ENCODE data around the gene SYT6. TPM values are rescaled to one million over a fixed set of nuclear protein-coding genes. Genes with fewer than 3 reads are reported as not detected.

Gene SYT6
- total RNA-seq, 1 donor from 2014 or later: not detected

- no peak for DNase-seq (ENCODE audit: low read depth)
- Histone ChIP-seq H3K36me3 (ENCODE audit: control insufficient read depth, insufficient read depth, low read length) (no peaks in the 10 kb centered on the region), H3K27me3 (ENCODE audit: control insufficient read depth, insufficient read depth, low read length) (no peaks in the 10 kb centered on the region), H3K4me3 (ENCODE audit: low read depth, low read length) (no peak overlapping the region)
- no peak for TF ChIP-seq CTCF (IDR thresholded peaks at IDR 0.05; ENCODE audit: insufficient read depth, low read length, poor library complexity, severe bottlenecking)
These were observed 22.7 kb upstream of the SYT6 start for GRCh38 chr1:114176366-114176765.

- Histone ChIP-seq H3K36me3 (ENCODE audit: control insufficient read depth, insufficient read depth, low read length) (no peaks in the 10 kb centered on the region), H3K27me3 (ENCODE audit: control insufficient read depth, insufficient read depth, low read length) (no peaks in the 10 kb centered on the region), H3K4me3 (ENCODE audit: low read depth, low read length) (no peak overlapping the region)
- no peak for TF ChIP-seq CTCF (IDR thresholded peaks at IDR 0.05; ENCODE audit: insufficient read depth, low read length, poor library complexity, severe bottlenecking)
- DNase-seq (ENCODE audit: low read depth): no peak
These were observed 20.0 kb upstream of the SYT6 start for GRCh38 chr1:114173680-114174079.

GRCh38 chr1:114169509-114169908, 15.8 kb upstream of the SYT6 start:
- H3K27me3 ChIP-seq (ENCODE audit: control insufficient read depth, insufficient read depth, low read length): no peaks in the 10 kb centered on the region
- no peak overlapping the region for H3K4me3 ChIP-seq (ENCODE audit: low read depth, low read length)
- no peaks in the 10 kb centered on the region for H3K36me3 ChIP-seq (ENCODE audit: control insufficient read depth, insufficient read depth, low read length)
- DNase-seq (ENCODE audit: low read depth): no peak
- TF ChIP-seq CTCF (IDR thresholded peaks at IDR 0.05; ENCODE audit: insufficient read depth, low read length, poor library complexity, severe bottlenecking): no peak

- Histone ChIP-seq H3K36me3 (ENCODE audit: control insufficient read depth, insufficient read depth, low read length) (no peaks in the 10 kb centered on the region), H3K4me3 (ENCODE audit: low read depth, low read length) (no peak overlapping the region), H3K27me3 (ENCODE audit: control insufficient read depth, insufficient read depth, low read length) (no peaks in the 10 kb centered on the region)
- TF ChIP-seq CTCF (IDR thresholded peaks at IDR 0.05; ENCODE audit: insufficient read depth, low read length, poor library complexity, severe bottlenecking): no peak
- no peak for DNase-seq (ENCODE audit: low read depth)
These were observed 13.6 kb upstream of the SYT6 start for GRCh38 chr1:114167226-114167625.

GRCh38 chr1:114164840-114165543, 11.3 kb upstream of the SYT6 start:
- H3K36me3 ChIP-seq (ENCODE audit: control insufficient read depth, insufficient read depth, low read length): no peaks in the 10 kb centered on the region
- DNase-seq (ENCODE audit: low read depth): no peak
- no peak for TF ChIP-seq CTCF (IDR thresholded peaks at IDR 0.05; ENCODE audit: insufficient read depth, low read length, poor library complexity, severe bottlenecking)
- H3K27me3 ChIP-seq (ENCODE audit: control insufficient read depth, insufficient read depth, low read length): no peaks in the 10 kb centered on the region
- no peak overlapping the region for H3K4me3 ChIP-seq (ENCODE audit: low read depth, low read length)

- TF ChIP-seq CTCF (IDR thresholded peaks at IDR 0.05; ENCODE audit: insufficient read depth, low read length, poor library complexity, severe bottlenecking): no peak
- Histone ChIP-seq H3K4me3 (ENCODE audit: low read depth, low read length) (no peak overlapping the region), H3K27me3 (ENCODE audit: control insufficient read depth, insufficient read depth, low read length) (peaks cover 25% of the 10 kb centered on the region), H3K36me3 (ENCODE audit: control insufficient read depth, insufficient read depth, low read length) (no peaks in the 10 kb centered on the region)
- no peak for DNase-seq (ENCODE audit: low read depth)
These were observed 6.3 kb upstream of the SYT6 start for GRCh38 chr1:114159941-114160340.
